CD4-positive, alpha-beta T cell (primary cell): ENCODE data around the gene HTR6. TPM values are rescaled to one million over a fixed set of nuclear protein-coding genes. Genes with fewer than 3 reads are reported as not detected.

Source experiments
- ATAC-seq: fragments of 200-7000 bp; cut with Tn5 transposase; one replicate; pipeline ENCODE4 v1.10.0; 2022; ENCODE audit warnings: mild to moderate bottlenecking; ENCODE audit not compliant: poor library complexity
- CTCF ChIA-PET: fragments of 350-600 bp; sonication (Branson Sonifier 250); formaldehyde crosslinking; loops from one replicate; lab custom pipeline; 2021; ENCODE audit warnings: antibody characterized with exemption, inconsistent platforms; lab: Charles Lee
- POLR2A ChIA-PET: fragments of 350-600 bp; sonication (Branson Sonifier 250); formaldehyde crosslinking; loops from one replicate; lab custom pipeline; 2021; ENCODE audit warnings: antibody characterized with exemption, inconsistent platforms; lab: Charles Lee
- DNase-seq, 14 experiments: peaks; one replicate each; pipeline ENCODE4 v3.0.0-alpha.2; 2013 to 2020; ENCODE audit warnings: mixed read lengths in 2 of 14
- H3K27ac ChIP-seq, 2 donors: one replicate each; pipeline versions ENCODE4 v1.5.1 to v1.7.0; 2013; ENCODE audit warnings: low read length in 2 of 2, low read depth in 1 of 2, mild to moderate bottlenecking in 1 of 2
- H3K27me3 ChIP-seq, 2 experiments: 1 replicate in 1 of 2; 2 replicates in 1 of 2; pipeline versions ENCODE4 v1.6.1 to v1.7.0; 2013; ENCODE audit warnings: low read length in 2 of 2, control low read depth in 1 of 2, mild to moderate bottlenecking in 1 of 2, moderate library complexity in 1 of 2; ENCODE audit not compliant: insufficient read depth in 2 of 2, control insufficient read depth in 1 of 2
- H3K36me3 ChIP-seq: one replicate; pipeline ENCODE4 v1.6.1; 2013; ENCODE audit warnings: low read length, control low read depth; ENCODE audit not compliant: insufficient read depth
- H3K4me1 ChIP-seq: one replicate; pipeline ENCODE4 v1.6.1; 2013; ENCODE audit warnings: low read length, control low read depth; ENCODE audit not compliant: insufficient read depth
- H3K4me3 ChIP-seq: one replicate; pipeline ENCODE4 v1.5.1; 2013; ENCODE audit warnings: mild to moderate bottlenecking, low read length, moderate library complexity
- H3K9me3 ChIP-seq, 2 experiments: 1 replicate in 1 of 2; 2 replicates in 1 of 2; pipeline versions ENCODE4 v1.6.1 to v1.7.0; 2013; ENCODE audit warnings: low read length in 2 of 2, mild to moderate bottlenecking in 2 of 2, control low read depth in 1 of 2, moderate library complexity in 1 of 2; ENCODE audit not compliant: control insufficient read depth in 1 of 2, insufficient read depth in 1 of 2
- H3K27ac Mint-ChIP-seq: one replicate; pipeline ENCODE4 v1.8.0; 2020; ENCODE audit warnings: mixed read lengths
- H3K27me3 Mint-ChIP-seq: one replicate; pipeline ENCODE4 v1.8.0; 2021; ENCODE audit warnings: mixed read lengths
- H3K36me3 Mint-ChIP-seq: one replicate; pipeline ENCODE4 v1.8.0; 2021; ENCODE audit warnings: low read depth, mixed read lengths
- H3K4me1 Mint-ChIP-seq: one replicate; pipeline ENCODE4 v1.8.0; 2021; ENCODE audit warnings: low read depth, mixed read lengths
- H3K4me3 Mint-ChIP-seq: one replicate; pipeline ENCODE4 v1.8.0; 2020; ENCODE audit warnings: mild to moderate bottlenecking, mixed read lengths
- H3K9me3 Mint-ChIP-seq: one replicate; pipeline ENCODE4 v1.8.0; 2020; ENCODE audit warnings: mixed read lengths
- intact Hi-C, 2 experiments: fragments of 100-400 bp; cut with DNase I in 1 of 2; cut with micrococcal nuclease in 1 of 2; formaldehyde crosslinking; loops; one replicate each; pipeline versions ENCODE4 v1.15.1 to v1.9.0; 2023 to 2025; cut with DNase I, micrococcal nuclease
- total RNA-seq, 174 experiments: library from RNA in 2 of 174; stranded (reverse) in 2 of 174; gene quantifications; one replicate each; pipeline ENCODE4 v1.2.3 and lab custom pipeline; 2021 to 2026
- TF ChIP-seq, protein P1 (sequence below): fragments of 200-600 bp; IDR thresholded peaks from one replicate; pipeline ENCODE4 v1.8.0; 2022; ENCODE audit warnings: antibody characterized with exemption, mild to moderate bottlenecking

HTR6 gene
- total RNA-seq, 2 experiments from 2014 or later = 2.1 to 2.2 TPM

- CTCF ChIA-PET = interaction anchor here (0.9 to 1.7 kb wide), 2 partner anchors 11 to 14 kb away, joined by 4 to 6 read pairs; no protein-coding TSS in a partner anchor
- Mint-ChIP-seq H3K4me3 (no peak overlapping the region), H3K27me3 (peaks cover 25% of the 10 kb centered on the region), H3K36me3 (peaks cover 4% of the 10 kb centered on the region), H3K4me1 (peaks cover 10% of the 10 kb centered on the region), H3K9me3 (no peaks in the 10 kb centered on the region), H3K27ac (no peak overlapping the region)
- H3K4me3 ChIP-seq = no peak overlapping the region
- peaks cover 11 to 15% of the 10 kb centered on the region in 2 experiments for H3K27me3 ChIP-seq
- no peak overlapping the region for H3K27ac ChIP-seq
- no peak for DNase-seq
- TF ChIP-seq, protein P1, sequence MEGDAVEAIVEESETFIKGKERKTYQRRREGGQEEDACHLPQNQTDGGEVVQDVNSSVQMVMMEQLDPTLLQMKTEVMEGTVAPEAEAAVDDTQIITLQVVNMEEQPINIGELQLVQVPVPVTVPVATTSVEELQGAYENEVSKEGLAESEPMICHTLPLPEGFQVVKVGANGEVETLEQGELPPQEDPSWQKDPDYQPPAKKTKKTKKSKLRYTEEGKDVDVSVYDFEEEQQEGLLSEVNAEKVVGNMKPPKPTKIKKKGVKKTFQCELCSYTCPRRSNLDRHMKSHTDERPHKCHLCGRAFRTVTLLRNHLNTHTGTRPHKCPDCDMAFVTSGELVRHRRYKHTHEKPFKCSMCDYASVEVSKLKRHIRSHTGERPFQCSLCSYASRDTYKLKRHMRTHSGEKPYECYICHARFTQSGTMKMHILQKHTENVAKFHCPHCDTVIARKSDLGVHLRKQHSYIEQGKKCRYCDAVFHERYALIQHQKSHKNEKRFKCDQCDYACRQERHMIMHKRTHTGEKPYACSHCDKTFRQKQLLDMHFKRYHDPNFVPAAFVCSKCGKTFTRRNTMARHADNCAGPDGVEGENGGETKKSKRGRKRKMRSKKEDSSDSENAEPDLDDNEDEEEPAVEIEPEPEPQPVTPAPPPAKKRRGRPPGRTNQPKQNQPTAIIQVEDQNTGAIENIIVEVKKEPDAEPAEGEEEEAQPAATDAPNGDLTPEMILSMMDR = no peak
- H3K4me1 ChIP-seq = peaks cover 11% of the 10 kb centered on the region
- POLR2A ChIA-PET = no interaction called here
- no peaks in the 10 kb centered on the region for H3K9me3 ChIP-seq
- no peaks in the 10 kb centered on the region for H3K36me3 ChIP-seq
- ATAC-seq = no peak
- intact Hi-C loops = loop anchor here (5.0 kb wide), 1 partner anchor 43 kb away; a partner anchor contains a TSS
Measured at GRCh38 chr1:19639999-19640362, 24.7 kb upstream of the HTR6 start.

GRCh38 chr1:19640363-19641316 is 24.0 kb upstream of the HTR6 start:
- no peak overlapping the region for H3K4me3 Mint-ChIP-seq
- H3K27me3 Mint-ChIP-seq = peaks cover 25% of the 10 kb centered on the region
- CTCF ChIA-PET = interaction anchor here (0.9 to 1.7 kb wide), 2 partner anchors 10 to 13 kb away, joined by 3 to 6 read pairs (median 4); no protein-coding TSS in a partner anchor
- H3K27ac Mint-ChIP-seq = no peak overlapping the region
- POLR2A ChIA-PET = no interaction called here
- H3K9me3 Mint-ChIP-seq = no peaks in the 10 kb centered on the region
- DNase-seq (no peak), ATAC-seq (no peak)
- Histone ChIP-seq H3K27me3 (peaks cover 11 to 15% of the 10 kb centered on the region in 2 experiments), H3K4me1 (peaks cover 18% of the 10 kb centered on the region), H3K36me3 (no peaks in the 10 kb centered on the region), H3K27ac (no peak overlapping the region), H3K4me3 (no peak overlapping the region), H3K9me3 (no peaks in the 10 kb centered on the region)
- peaks cover 5% of the 10 kb centered on the region for H3K36me3 Mint-ChIP-seq
- TF ChIP-seq, protein P1 = no peak
- intact Hi-C loops = loop anchor here (5.0 kb wide), 1 partner anchor 43 kb away; a partner anchor contains a TSS
- peaks cover 11% of the 10 kb centered on the region for H3K4me1 Mint-ChIP-seq

DNA sequence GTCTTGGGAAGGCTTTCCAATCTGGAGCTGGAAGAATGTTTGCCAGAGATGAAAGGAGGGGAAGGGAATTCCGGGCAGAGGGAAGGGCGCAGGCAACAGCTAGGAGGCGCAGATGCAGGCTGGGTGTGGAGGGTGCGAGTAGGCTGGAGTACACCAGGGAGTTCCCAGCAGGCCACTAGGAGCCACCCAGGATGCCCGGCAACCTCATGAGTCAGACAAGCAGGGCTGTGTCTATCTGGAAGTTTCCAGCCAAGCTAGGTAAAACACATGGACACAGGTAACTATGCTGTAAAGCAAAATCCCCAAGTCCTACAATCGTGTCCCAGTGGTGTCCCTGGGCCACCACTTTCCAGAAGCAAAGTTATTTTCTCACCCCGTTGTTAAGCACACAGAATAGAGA is 21.6 kb upstream of the HTR6 start:
- DNase-seq (no peak), ATAC-seq (no peak)
- Mint-ChIP-seq H3K4me3 (peak overlapping the region; percentile 87), H3K36me3 (peaks cover 5% of the 10 kb centered on the region), H3K4me1 (peaks cover 35% of the 10 kb centered on the region), H3K9me3 (no peaks in the 10 kb centered on the region), H3K27me3 (peaks cover 30% of the 10 kb centered on the region), H3K27ac (peak overlapping the region; percentile 76)
- ChIA-PET POLR2A (interaction anchor here (4.7 kb wide), 1 partner anchor 46 kb away, joined by 48 read pairs; a partner anchor contains a TSS), CTCF (interaction anchor here (1.2 to 2.9 kb wide), 4 partner anchors 11 to 157 kb away, joined by 3 to 8 read pairs (median 4); no protein-coding TSS in a partner anchor)
- peak overlapping the region; percentile 66 for H3K4me3 ChIP-seq
- intact Hi-C loops = loop anchor here (5.0 kb wide), 1 partner anchor 46 kb away; a partner anchor contains a TSS
- H3K27ac ChIP-seq = no peak overlapping the region
- H3K9me3 ChIP-seq = no peaks in the 10 kb centered on the region
- H3K4me1 ChIP-seq = peaks cover 41% of the 10 kb centered on the region
- TF ChIP-seq, protein P1 = no peak
- peaks cover 11 to 15% of the 10 kb centered on the region in 2 experiments for H3K27me3 ChIP-seq
- no peaks in the 10 kb centered on the region for H3K36me3 ChIP-seq
